HG03460 (cell line): ENCODE results near the gene EIF3A.
"Not testable (repeated sequence)": the region's sequence is repeated elsewhere in the genome, so short reads cannot be mapped to it uniquely, and the experiment has no call there.

Experiments used
- ATAC-seq: cut with Tn5 transposase; IDR thresholded peaks from one replicate; pipeline ENCODE4 v1.9.1; 2021; ENCODE audit not compliant: unreplicated experiment

The EIF3A gene

DNA sequence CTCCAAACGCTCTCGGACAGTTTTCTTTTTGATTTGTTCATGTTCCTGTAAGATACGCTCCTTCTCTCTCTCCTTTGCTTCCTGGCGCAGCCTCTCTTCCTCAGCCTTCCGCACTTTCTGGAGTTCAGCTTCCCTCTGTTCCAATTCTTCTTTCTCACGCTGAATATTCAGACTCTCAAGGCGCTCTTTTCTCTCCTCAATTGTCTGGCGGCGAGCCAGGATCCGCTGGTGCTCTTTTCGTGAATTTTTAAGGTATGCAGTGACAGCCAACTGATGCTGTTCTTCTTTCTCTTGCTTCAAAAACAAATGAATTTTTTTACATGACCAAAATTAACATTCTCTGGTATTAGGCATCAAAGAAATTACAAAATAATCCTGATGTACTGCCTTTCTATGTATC, 22.6 kb downstream of the EIF3A start:
- no peak for ATAC-seq

DNA sequence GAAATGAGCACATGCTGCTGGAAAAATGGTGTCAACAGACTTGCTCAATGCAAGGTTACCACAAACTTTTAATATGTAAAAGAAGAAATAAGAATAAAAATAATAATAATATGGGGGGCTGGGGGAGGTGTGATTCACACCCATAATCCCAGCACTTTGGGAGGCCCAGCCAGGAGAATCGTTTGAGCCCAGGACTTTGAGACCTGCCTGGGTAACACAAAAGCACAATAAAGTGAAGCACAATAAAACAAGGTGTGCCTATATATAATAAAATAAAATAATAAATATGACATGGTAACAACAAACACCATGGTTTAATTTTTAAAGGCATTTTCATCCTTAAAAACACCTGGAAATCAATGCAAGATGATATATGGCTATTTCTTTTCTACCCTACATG, 25.1 kb downstream of the EIF3A start:
- ATAC-seq, result no peak

DNA sequence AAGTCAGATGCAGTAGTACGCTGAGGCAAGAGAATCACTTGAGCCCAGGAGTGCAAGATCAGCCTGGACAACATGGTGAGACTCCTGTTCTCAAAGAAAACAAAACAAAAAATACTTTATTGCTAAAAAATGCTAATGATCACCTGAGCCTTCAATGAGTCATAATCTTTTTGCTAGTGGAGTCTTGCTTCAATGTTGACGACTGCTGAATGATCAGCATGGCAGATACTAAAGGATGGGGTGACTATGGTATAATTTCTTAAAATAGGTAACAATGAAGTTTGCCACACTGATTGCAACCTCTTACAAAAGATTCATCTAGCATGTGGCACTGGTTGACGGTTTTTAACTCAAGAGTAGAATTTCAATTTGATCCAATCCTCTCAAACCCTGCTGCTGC, 28.8 kb downstream of the EIF3A start:
- ATAC-seq, result no peak

DNA sequence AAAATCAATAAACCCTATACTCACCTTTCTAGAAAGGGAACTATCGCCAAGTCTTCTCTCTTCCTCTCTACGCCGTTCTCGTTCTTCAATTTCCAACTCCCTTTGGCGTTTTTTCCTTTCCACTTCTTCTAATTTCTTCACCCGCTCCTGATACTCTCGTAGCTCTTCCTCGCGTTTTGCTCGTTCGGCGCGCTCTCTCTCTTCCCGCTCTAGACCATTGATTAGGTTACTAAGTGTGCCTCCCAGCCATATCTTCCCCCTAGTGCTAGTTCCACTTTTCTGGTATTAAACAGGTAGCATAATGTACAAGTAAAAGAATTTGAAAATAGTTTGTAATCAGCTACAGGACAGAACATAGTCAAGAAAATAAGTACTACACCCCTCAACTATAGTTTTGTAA, 30.8 kb downstream of the EIF3A start:
- no peak for ATAC-seq

DNA sequence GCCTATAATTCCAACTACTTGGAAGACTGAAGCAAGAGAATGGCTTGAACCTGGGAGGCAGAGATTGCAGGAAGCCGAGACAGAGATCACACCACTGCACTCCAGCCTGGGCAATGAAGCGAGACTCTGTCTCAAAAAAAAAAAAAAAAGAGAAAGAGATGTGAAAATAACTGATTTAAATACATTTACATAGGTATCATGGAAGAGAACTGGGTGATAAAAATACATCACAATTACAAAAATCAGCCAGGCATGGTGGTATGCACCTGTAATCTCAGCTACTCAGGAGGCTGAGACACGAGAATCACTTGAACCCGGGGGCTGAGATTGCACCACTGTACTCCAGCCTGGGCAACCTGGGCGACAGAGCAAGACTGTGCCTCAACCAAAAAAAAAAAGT, 31.3 kb downstream of the EIF3A start:
- ATAC-seq, result no peak

DNA sequence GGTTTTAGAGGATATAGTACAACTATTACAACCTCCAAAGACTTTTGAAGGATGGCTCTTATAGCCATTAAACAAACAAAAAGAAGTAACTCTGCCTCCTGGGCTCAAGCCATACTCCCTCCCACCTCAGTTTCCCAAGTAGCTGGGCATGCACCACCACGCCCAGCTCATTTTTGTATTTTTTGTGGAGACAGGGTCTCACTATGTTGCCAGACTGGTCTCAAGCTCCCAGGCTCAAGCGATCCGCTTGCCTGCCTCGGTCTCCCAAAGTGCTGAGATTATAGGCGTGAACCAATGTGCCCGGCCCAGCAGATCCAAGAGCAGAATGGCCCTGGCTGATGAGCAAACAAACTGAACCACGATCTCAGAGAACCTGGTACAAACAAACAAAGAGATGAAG, 35.1 kb downstream of the EIF3A start:
- ATAC-seq, result no peak

DNA sequence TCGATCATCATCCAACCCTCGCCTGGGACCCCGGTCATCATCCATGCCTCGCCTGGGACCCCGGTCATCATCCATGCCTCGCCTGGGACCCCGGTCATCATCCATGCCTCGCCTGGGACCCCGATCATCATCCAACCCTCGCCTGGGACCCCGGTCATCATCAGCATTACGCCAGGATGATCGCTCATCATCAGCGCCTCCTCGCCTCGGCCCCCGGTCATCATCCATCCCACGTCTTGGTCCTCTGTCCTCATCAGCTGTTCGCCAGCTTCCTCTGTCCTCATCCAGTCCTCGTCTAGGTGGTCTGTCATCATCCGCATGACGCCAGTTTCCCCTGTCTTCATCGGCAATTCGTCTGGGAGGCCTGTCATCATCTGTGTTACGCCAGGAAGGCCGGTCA, 38.4 kb downstream of the EIF3A start:
- no peak for ATAC-seq

DNA sequence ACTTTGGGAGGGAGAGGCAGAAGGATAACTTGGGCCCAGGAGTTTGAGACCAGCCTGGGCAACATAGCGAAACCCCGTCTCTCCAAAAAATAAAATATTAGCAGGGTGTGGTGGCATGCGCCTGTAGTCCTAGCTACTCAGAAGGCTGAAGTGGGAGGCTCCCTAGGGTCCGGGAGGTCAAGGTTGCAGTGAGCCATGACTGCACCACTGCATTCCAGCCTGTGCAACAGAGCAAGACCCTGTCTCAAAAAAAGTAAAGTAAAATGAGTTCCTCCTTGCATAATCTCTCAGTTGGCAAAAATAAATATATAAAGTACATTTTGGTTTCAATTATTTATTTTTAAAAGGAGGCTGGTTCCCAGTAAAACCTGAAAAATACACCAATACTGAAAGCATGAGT, 39.3 kb downstream of the EIF3A start:
- no peak for ATAC-seq

DNA sequence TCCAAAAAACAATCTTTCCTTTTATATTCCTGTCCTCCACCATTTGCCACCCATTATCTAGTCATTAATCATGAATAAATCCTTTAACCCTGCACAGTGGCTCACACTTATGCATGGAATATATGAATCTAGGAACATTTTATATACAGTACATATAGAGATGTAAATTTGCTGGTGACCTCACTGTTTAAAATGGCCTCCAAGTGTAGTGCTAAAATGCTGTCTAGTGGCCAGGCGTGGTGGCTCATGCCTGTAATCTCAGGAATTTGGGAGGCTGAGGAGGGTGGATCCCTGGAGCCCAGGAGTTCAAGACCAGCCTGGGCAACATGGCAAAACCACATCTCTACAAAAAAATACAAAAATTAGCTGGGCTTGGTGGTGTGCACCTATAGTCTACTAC, 41.5 kb downstream of the EIF3A start:
- ATAC-seq, result no peak

DNA sequence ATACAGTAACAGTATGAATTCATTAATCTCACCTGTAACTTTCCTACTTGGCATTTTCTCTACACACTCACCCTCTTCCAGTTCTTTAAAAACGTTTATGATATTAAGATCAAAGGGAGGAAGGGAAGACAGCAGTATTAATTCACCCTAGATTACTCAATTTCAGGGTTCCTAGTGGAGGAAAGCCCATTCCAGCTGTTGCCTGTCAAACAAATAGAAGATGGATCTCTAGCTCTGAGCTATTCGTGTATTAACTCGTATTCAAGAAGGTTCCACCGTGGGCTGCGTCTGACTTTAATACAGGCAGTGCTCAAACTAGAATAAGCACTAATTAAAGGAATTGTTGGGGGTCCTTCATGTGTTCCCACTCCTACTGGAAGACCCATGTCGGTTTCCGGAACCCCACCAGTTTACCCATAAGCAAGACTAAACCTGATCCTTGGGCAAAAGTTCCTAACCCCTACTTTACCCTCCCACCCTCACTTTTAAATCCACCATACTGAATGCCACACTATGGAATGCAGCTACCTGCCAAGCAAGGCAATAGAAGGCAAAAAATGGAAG, 49.0 kb downstream of the EIF3A start:
- ATAC-seq, result no peak

DNA sequence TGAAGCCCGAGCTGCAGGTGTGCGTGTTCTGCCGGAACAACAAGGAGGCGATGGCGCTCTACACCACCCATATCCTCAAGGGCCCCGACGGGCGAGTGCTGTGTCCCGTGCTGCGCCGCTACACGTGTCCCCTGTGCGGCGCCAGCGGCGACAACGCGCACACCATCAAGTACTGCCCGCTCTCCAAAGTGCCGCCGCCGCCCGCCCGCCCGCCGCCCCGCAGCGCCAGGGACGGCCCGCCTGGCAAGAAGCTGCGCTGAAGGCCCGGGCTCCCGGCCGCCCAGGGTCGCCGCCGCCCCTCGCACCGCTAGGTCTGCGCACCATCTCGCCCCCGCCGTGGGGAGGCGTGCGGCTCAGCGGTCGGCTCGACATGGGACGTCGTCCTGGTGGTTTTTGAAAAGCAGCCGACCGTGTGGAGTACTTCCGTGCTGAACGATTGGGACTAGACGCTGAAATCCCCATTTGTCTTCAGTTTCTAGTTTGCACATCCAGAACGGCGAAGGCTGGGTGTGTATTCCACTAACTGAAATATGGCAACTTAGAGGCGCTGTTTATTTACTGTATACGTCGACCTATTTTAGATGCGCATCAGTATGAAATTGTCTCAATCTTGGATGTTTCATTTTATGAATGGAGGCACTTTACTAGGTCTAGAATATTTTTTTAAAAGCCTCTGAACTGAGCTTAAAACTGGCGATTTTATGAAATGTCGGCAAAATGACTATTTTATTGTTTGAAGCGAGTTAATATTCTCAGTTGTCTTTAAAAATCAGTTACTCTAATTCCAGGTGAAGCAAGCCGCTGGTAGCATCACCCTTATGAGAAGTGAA, 50.0 kb downstream of the EIF3A start:
- peak; percentile 59 for ATAC-seq

DNA sequence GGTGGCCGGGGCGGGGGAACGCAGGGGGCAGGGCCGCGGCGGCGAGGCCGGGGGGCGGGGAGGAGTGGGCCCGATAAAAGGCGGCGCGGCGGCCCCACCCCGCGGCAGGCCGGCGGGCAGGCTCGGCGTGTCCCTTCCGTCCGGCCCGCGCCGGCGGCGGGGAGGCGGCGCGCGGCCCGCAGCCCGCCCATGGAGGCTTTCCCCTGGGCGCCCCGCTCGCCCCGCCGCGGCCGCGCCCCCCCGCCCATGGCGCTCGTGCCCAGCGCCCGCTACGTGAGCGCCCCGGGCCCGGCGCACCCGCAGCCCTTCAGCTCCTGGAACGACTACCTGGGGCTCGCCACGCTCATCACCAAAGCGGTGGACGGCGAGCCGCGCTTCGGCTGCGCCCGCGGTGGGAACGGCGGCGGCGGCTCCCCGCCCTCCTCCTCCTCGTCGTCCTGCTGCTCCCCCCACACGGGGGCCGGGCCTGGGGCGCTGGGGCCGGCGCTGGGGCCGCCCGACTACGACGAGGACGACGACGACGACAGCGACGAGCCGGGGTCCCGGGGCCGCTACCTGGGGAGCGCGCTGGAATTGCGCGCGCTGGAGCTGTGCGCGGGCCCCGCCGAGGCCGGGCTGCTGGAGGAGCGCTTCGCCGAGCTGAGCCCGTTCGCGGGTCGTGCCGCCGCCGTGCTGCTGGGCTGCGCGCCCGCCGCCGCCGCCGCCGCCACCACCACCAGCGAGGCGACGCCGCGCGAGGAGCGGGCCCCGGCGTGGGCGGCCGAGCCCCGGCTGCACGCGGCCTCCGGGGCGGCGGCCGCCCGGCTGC, 50.8 kb downstream of the EIF3A start, which contains the start of gene NANOS1:
Gene NANOS1, plus strand, starts transcription at position 102 of the 808 bp plus-strand sequence. Its CDS starts 88 bp downstream, at position 190.
- peak; percentile 10 for ATAC-seq

DNA sequence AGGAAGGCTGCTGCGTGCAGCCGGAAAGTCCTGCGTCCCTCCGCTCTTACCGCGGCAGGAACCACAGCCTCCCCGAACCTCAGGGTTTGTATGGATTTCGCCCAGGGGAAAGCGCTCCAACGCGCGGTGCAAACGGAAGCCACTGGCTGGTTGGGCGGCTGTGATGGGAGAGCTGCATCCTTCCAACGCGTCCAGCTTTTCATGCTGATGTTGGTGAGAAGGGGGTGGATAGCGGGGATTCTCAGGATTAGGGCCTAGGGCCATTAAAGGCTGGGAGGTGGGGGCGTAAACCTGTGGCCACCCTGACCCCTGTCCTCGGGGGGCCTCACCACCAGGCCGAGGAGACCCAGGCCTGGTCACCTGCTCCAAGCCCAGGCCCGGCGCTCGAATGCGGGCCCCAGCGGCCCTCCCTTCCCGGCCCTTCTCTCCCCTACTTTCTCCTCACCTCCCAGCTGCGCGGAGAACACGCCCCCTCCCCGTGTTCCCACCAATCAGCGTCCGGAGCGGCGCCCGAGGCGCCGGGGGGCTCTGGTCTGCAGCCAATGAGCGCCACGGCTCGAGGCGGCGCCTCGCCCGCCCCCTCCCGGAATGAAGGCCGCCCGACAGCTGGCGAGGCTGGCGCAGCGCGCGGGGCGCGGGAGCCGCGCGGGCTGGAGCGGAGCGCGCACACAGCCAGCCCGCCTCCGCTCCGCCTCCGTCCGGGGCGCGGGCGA, 51.6 kb downstream of the EIF3A start:
- peak; percentile 54 for ATAC-seq

DNA sequence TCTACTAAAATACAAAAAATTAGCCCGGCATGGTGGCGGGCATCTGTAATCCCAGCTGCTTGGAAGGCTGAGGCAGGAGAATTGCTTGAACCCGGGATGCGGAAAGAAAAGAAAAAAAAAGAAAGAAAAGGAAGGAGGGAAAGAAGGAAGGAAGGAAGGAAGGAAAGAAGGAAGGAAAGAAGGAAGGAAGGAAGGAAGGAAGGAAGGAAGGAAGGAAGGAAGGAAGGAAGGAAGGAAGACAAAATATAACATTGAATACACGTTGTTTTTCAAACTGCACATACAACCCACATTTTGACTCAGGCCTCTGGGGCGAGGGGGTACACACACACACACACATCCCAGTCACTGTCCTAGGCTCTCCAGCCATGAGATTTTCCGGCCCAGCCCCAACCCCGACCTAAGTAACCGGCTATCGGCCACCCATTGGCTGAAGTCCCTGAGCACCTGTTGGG, 52.1 kb downstream of the EIF3A start:
- ATAC-seq, result not testable (repeated sequence)

DNA sequence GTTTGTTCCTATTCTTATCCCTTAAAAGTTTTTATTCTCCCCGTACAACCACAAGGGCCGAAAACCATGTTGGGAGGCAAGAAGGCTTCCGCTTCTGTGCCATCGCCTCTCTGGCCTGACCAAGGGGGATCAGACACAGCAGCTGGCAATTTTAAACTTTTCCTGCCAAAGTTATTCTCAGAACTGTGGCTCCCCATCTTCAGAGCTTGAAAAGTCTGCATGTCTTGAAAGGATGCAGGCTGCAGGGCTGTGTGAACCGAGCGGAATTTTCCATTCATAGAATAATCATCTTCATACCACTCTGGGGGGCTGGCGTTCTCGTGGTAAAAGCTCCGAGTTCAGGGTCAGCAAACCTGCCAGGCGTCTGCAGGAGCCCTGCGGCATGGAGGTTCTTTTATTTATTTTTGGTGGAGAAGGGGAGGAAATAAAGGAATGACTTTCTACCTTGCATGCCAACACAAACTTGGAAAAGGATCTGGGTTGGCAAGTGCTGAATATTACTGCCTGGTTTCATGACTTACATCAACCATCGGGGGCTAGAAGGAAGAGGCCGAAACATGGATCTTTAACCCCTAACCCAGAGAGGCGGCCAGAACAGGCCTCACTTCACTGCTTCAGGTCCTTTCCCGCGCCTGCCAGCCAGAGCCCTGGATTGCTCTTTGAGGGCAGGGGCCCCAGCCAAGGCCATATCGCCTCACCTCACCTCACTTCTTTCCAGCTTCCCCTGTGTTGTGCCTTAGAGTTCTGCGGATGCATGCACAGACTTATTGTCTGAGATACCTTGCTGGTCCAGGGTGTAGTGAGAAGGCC, 54.1 kb downstream of the EIF3A start:
- ATAC-seq, result no peak

DNA sequence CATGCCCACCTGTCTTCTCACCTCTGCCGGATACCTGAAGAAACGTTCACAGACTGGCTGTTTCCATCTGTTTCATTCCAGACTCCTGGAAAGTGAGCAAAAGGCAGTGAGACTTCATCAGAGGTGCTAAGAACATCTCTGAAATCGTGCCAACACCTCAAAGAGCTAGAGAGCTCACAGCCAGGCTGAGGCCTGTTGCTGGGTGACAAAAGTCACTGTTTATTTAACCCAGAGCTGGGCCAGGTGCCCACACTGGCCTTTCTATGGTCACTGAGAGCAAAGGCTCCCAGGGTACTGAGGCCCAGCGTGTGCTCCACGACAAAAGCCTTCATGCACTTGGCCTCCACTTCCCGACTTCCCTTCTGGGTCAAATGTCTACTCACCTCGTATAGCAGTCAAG, 54.8 kb downstream of the EIF3A start:
- no peak for ATAC-seq

DNA sequence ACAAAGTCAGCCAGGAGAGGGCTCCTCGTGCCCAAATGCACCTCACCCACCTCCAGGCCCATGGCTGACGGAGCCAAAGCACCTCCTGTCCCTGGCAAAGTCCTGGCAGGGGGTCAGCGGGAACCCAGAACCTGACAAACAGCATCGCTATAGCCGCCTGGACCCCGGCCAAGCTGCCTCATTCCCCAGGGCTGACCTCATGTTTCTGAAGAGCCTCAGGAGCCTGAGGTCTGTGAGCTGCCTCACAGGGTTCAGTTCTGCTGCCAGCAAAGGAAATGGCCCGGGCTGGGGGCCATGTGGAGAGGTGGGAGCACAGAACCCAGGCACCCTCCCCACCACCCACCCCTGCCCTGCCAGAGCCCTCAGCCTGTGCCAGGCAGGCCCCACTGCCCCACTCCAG, 55.3 kb downstream of the EIF3A start:
- no peak for ATAC-seq

DNA sequence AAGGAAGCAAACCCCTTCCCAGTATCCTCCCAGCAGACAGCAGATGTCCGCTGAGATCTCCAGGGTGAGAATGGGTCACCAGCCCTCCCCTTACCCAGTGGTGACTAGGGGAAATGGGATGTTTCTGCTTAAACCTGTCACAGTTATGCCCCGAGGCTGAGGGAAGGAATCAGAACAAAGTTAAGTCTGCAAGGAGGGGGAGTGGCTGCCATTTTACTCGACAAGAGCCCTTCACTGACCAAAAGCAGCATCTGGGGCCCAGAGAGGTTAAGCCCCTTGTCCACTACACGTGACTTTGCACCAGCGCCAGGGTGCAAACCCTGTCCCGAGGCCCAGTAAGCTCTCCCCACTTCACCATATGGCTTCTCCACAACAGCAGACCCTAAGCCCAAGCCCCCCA, 55.7 kb downstream of the EIF3A start:
- no peak for ATAC-seq

DNA sequence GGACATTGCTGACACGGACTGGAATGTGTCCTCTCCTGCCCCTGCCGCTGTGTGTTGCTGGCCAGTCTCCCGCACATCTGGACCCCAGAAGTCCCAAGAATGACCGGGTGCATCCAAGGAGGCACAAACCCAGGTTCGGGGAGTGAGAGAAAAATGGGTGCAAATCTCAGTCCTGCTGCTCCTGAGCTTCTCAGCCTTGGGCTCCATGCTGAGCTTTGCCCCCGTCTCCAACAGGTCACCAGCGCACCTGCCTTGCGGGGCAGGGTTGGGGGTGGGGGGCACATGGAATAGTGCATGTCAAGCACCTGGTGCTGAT, 57.1 kb downstream of the EIF3A start:
- no peak for ATAC-seq

DNA sequence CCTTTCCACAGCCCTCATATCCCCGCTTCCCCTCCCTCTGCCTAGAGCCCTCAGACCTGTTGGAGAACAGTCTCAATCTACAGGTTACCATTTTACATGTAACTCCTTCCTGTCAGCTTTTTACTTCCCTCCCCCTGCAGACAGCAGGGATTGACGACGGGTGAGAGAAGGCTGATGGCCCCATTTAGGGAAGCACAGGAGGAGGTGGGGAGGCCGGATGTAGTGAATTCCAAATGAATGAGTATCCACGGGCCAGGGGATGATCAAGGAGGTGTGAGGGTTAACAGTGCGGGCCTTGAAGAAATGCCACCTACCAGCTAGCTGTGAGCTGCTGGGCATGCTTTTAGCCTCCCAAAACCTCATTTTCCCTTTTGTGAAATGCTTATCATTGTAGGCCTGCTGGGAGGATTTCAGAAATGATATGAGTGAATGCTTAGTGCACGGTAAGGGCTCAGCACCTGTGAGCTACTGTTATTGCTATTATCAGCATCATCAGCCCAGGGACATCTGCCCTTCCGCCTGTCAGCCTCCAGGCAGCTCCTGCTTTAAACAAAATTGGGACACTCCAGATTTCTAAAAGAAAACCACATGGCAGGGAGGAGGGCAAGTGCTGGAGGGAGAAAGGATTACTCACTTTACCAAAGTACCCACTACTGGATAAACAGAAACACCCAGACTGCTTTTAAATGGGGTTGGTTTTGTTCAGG, 57.6 kb downstream of the EIF3A start:
- no peak for ATAC-seq
